Naive thymus-derived CD8-positive, alpha-beta T cell (primary cell): Measurements from ENCODE around the gene ITPKC. TPM values are rescaled to one million over a fixed set of nuclear protein-coding genes. Genes with fewer than 3 reads are reported as not detected.

Experiments used
- ATAC-seq, 2 donors: fragments of 150-1000 bp; cut with Tn5 transposase in 1 of 2; sonication (Bioruptor Pico), chemical (Tn5 transposase) in 1 of 2; 1 replicate in 1 of 2; 2 replicates in 1 of 2; pipeline ENCODE4 v1.10.0; 2021; ENCODE audit warnings: mild to moderate bottlenecking in 2 of 2, moderate library complexity in 2 of 2
- POLR2A ChIA-PET: fragments of 350-600 bp; sonication (Branson Sonifier 250); formaldehyde crosslinking; loops from one replicate; lab custom pipeline; 2021; ENCODE audit warnings: antibody characterized with exemption; lab: Charles Lee
- DNase-seq, 10 donors: peaks; one replicate each; pipeline versions ENCODE4 v3.0.0 to v3.0.0-alpha.2; 2020 to 2022
- H3K27ac Mint-ChIP-seq, 10 donors: one replicate each; pipeline ENCODE4 v1.8.0; 2020 to 2022; ENCODE audit warnings: mild to moderate bottlenecking in 10 of 10, mixed read lengths in 10 of 10, moderate library complexity in 4 of 10, inconsistent platforms in 1 of 10
- H3K27me3 Mint-ChIP-seq, 5 donors: one replicate each; pipeline ENCODE4 v1.8.0; 2021 to 2022; ENCODE audit warnings: mixed read lengths in 5 of 5
- H3K36me3 Mint-ChIP-seq, 3 donors: one replicate each; pipeline ENCODE4 v1.8.0; 2020 to 2022; ENCODE audit warnings: mixed read lengths in 3 of 3, mild to moderate bottlenecking in 2 of 3, inconsistent platforms in 1 of 3
- H3K4me1 Mint-ChIP-seq, 4 donors: one replicate each; pipeline ENCODE4 v1.8.0; 2021 to 2022; ENCODE audit warnings: mixed read lengths in 4 of 4
- H3K4me3 Mint-ChIP-seq, 10 donors: one replicate each; pipeline ENCODE4 v1.8.0; 2020 to 2022; ENCODE audit warnings: mild to moderate bottlenecking in 10 of 10, mixed read lengths in 10 of 10, moderate library complexity in 6 of 10, inconsistent platforms in 1 of 10
- H3K9me3 Mint-ChIP-seq, 9 donors: one replicate each; pipeline ENCODE4 v1.8.0; 2020 to 2022; ENCODE audit warnings: mixed read lengths in 9 of 9, mild to moderate bottlenecking in 3 of 9, inconsistent platforms in 1 of 9, moderate library complexity in 1 of 9
- polyA plus RNA-seq, 3 donors: library from polyadenylated mRNA; unstranded; fragments of 300-500 nt; fragmentation: Illumina TruSeq; gene quantifications; one replicate each; pipeline ENCODE4 v1.2.3, GENCODE V29; 2021
- total RNA-seq, 8 experiments: library from RNA in 2 of 8; stranded (reverse) in 2 of 8; gene quantifications; one replicate each; pipeline ENCODE4 v1.2.3 and lab custom pipeline; 2021 to 2026

ITPKC gene
- total and polyA plus RNA-seq, 5 experiments from 2014 or later = 2.9 to 8.1 (median 5.7) TPM

DNA sequence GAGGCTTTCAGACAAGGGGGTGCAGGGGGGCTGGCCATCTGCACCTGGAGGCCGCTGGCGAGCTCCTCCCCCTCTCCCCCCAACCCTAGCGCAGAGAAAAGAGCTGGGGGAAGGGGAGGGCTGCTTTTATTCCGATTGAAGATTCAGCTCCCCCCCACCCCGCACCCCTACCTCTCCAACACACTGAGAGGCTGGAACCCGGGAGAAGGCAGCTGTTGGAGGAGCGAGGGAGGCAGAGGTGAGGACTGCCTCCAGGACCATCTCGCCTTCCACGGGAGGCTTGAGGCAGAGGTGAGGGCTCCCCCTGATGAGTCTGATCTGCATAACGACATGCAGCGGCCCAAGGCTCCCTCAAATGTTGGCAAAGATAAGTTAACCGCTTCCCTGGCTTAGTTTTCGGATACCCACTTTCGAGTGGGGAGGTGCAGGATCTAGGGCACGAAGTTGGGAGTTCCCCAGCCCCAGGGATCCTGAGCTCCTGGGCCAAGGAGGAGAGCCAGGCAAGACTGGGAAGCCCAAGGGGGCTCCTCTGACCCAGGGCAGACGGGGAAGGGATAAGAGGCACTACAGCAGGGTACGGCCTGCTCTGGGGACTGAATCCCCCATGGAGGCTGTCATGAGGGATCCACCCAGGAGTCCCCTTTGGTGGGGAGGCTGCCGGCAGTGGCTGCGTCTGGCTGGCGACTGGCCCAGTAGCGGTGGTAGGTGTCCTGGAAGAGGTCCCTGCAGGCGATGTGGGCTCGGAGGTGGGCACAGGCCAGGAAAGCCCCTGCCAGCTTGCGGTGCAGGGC, 25.3 kb upstream of the ITPKC start:
- Mint-ChIP-seq H3K4me1 (peaks cover 2 to 7% (median 5%) of the 10 kb centered on the region in 4 donors), H3K36me3 (peaks cover 0 to 17% (median 0%) of the 10 kb centered on the region in 3 donors), H3K27ac (peak overlapping the region in 4 of 10 donors; percentile 33 to 80 (median 48)), H3K27me3 (no peaks in the 10 kb centered on the region), H3K9me3 (no peaks in the 10 kb centered on the region), H3K4me3 (peak overlapping the region in 8 of 10 donors; percentile 12 to 94 (median 62))
- POLR2A ChIA-PET = interaction anchor here (0.7 to 1.6 kb wide), 5 partner anchors 8 to 125 kb away, joined by 3 read pairs; no protein-coding TSS in a partner anchor
- ATAC-seq (no peak), DNase-seq (peak in 3 of 10 donors; percentile 12 to 16 (median 14))

DNA sequence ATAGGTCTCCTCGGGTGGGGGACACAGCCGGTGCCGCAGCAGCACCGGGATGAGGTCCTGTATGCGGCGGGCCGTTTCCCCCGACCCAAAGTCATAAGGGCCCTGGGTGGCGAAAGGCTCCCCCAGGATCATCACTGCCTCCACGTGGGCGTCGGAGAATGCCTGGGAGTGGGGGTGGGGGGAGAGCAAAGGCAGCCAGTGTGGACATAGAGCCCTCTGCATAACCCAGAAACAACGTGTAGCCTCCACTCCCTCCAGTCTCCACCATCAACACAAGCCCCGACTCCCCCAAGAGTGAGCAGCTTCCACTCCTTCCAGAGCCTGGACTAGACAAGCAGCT, 24.7 kb upstream of the ITPKC start:
- no peak for DNase-seq
- Mint-ChIP-seq H3K27me3 (no peaks in the 10 kb centered on the region), H3K27ac (peak overlapping the region in 4 of 10 donors; percentile 36 to 72 (median 64)), H3K9me3 (no peaks in the 10 kb centered on the region), H3K4me1 (peaks cover 2 to 7% (median 5%) of the 10 kb centered on the region in 4 donors), H3K4me3 (peak overlapping the region in 5 of 10 donors; percentile 9 to 62 (median 58)), H3K36me3 (peaks cover 0 to 23% (median 0%) of the 10 kb centered on the region in 3 donors)
- no peak for ATAC-seq
- POLR2A ChIA-PET = no interaction called here

DNA sequence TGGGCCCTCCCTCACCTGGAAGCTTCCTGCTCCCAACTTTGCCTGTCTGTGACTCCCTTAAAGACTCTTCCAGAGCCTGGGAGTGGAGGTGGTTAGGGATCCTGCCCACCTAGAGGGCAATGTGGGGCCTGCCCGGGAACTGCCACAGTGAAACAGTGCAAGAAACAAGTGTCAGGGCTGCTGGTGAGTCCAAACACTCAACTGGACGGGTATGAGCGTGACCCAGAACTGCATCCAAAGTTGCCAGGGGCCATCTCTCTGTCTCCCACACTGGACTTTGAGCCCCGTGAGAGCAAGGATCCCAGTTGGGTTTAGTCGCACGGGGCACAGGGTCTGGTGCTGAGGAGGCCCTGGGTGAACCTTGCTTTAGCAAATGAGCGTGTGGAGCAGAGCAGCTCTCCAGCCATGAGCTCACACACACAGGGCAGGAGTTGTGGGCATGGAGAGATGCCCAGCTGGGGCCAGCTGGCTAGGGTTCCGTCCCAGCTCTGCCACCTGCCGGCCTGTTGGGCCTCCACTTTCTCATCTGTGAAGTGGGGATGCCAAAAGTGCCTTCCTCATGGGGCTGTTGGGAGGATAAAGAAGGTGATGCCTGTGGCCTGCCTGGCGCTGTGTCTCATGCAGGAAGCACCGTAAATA, 23.6 kb upstream of the ITPKC start:
- H3K4me1 Mint-ChIP-seq = peaks cover 2 to 7% (median 5%) of the 10 kb centered on the region in 4 donors
- POLR2A ChIA-PET = no interaction called here
- peaks cover 0 to 25% (median 0%) of the 10 kb centered on the region in 3 donors for H3K36me3 Mint-ChIP-seq
- no peaks in the 10 kb centered on the region for H3K9me3 Mint-ChIP-seq
- H3K27me3 Mint-ChIP-seq = no peaks in the 10 kb centered on the region
- H3K4me3 Mint-ChIP-seq = peak overlapping the region in 1 of 10 donors; percentile 26
- ATAC-seq (no peak), DNase-seq (no peak)
- H3K27ac Mint-ChIP-seq = peak overlapping the region in 1 of 10 donors; percentile 2

DNA sequence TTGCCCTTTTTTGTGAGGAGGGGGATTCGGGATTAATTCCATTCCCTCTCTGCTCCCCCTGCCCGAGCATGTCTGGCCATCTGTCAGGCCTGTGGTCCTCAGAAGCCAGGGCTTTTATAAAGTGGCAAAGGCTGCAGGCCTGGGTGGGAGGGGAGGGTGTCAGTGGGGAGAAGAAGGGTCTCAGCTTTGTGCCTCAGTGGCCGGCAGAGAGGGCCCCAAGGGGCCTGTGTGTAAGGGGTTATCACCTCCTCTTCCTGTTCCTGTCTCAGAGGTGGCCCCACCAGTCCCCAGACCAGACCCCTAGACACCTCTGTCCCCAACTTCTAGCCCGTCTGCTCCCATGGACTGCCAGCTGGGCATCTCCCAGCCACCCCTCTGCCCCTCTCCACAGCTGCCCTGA, 23.0 kb upstream of the ITPKC start:
- H3K4me1 Mint-ChIP-seq = peaks cover 2 to 7% (median 5%) of the 10 kb centered on the region in 4 donors
- no peak overlapping the region for H3K27ac Mint-ChIP-seq
- H3K27me3 Mint-ChIP-seq = no peaks in the 10 kb centered on the region
- ATAC-seq = no peak
- H3K4me3 Mint-ChIP-seq = no peak overlapping the region
- H3K36me3 Mint-ChIP-seq = peaks cover 0 to 25% (median 0%) of the 10 kb centered on the region in 3 donors
- POLR2A ChIA-PET = no interaction called here
- no peaks in the 10 kb centered on the region for H3K9me3 Mint-ChIP-seq
- DNase-seq = no peak

DNA sequence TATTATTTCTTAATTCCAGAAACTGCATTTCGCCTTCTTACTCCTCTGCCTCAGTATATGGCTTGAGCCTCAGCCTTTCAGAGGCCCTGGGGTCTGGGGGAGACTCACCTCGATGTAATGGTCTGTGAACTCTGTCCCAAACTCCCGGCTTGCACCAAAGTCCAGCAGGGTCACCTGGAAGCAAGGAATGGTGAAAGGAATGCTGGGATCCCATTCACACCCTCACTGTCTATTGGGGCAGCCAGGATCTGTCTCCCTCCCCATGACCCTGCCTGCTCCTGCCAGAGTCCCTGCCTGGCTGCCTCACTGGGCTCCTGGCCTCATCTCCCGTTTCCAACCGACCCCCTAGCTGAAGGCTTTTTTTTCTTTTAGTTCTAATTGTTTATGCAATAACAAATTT, 21.0 kb upstream of the ITPKC start:
- Mint-ChIP-seq H3K27ac (peak overlapping the region in 1 of 10 donors; percentile 17), H3K9me3 (no peaks in the 10 kb centered on the region), H3K36me3 (peaks cover 0 to 30% (median 0%) of the 10 kb centered on the region in 3 donors), H3K4me1 (peaks cover 0 to 3% (median 2%) of the 10 kb centered on the region in 4 donors), H3K27me3 (no peaks in the 10 kb centered on the region), H3K4me3 (no peak overlapping the region)
- POLR2A ChIA-PET = no interaction called here
- ATAC-seq = no peak
- DNase-seq = no peak

DNA sequence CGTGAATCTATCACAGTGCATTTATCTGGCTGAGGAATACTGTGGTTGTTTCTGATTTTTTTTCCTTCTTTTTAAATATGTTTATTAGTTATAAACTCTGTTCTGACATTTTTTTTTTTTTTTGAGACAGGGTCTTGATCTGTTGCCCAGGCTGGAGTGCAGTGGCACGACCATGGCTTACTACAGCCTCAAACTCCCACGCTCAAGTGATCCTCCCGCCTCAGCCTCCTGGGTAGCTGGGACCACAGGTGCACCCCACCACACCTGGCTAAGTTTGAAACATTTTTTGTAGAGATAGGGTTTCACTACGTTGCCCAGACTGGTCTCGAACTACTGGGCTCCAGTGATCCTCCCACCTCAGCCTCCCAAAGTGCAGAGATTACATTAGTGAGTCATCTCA, 19.9 kb upstream of the ITPKC start:
- POLR2A ChIA-PET = interaction anchor here (0.6 to 0.8 kb wide), 2 partner anchors 14 to 17 kb away, joined by 3 to 4 read pairs; no protein-coding TSS in a partner anchor
- no peak overlapping the region for H3K27ac Mint-ChIP-seq
- peaks cover 0 to 35% (median 3%) of the 10 kb centered on the region in 3 donors for H3K36me3 Mint-ChIP-seq
- H3K4me1 Mint-ChIP-seq = peaks cover 0 to under 1% (median 0%) of the 10 kb centered on the region in 4 donors
- H3K9me3 Mint-ChIP-seq = no peaks in the 10 kb centered on the region
- no peaks in the 10 kb centered on the region for H3K27me3 Mint-ChIP-seq
- H3K4me3 Mint-ChIP-seq = no peak overlapping the region
- ATAC-seq = no peak
- DNase-seq = no peak

DNA sequence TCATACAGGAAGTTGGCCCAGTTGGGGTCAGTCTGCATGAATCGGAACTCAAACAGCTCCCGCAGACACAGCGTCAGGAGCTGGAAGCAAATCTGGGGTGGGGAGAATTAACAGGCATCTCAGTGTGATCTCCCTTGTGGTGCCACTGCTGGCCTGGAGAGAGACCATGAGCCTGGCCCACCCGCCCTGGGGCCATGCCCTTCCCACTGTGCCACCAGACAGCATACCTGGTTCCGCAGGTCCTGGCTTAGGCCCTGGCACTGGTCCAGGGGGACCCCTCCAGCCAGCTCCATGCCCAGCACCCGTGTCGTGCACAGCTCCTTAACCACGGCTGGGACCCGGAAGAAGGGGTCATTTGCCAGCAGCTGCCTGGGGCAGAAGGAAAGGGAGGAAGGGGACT, 16.8 kb upstream of the ITPKC start:
- H3K27ac Mint-ChIP-seq = no peak overlapping the region
- H3K9me3 Mint-ChIP-seq = no peaks in the 10 kb centered on the region
- H3K36me3 Mint-ChIP-seq = peaks cover 0 to 46% (median 19%) of the 10 kb centered on the region in 3 donors
- no peaks in the 10 kb centered on the region for H3K27me3 Mint-ChIP-seq
- ATAC-seq (no peak), DNase-seq (no peak)
- no peak overlapping the region for H3K4me3 Mint-ChIP-seq
- no peaks in the 10 kb centered on the region for H3K4me1 Mint-ChIP-seq
- POLR2A ChIA-PET = interaction anchor here (0.7 kb wide), 1 partner anchor 9 kb away, joined by 3 read pairs; no protein-coding TSS in a partner anchor

DNA sequence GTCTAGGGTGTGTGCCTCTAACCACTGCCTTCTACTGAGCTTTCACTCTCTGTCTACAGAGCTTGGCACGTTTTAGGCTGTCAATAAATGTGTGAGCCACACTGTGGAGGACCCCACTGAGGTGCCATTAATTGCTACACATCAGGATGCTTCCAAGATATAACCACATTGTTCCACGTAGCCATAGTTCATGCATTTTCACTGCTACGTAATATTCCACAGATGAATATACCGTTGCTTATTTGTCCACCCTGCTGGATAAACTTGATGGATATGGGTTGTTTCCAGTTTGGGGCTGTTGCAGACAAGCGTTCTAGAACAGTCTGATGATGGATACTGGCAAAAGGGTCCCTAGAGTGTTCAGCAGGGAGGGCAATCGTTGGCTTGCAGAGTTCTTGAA, 15.2 kb upstream of the ITPKC start:
- Mint-ChIP-seq H3K4me1 (peaks cover 0 to 1% (median 0%) of the 10 kb centered on the region in 4 donors), H3K9me3 (no peaks in the 10 kb centered on the region), H3K36me3 (peaks cover 0 to 53% (median 23%) of the 10 kb centered on the region in 3 donors), H3K4me3 (no peak overlapping the region), H3K27me3 (no peaks in the 10 kb centered on the region), H3K27ac (no peak overlapping the region)
- ATAC-seq (no peak), DNase-seq (no peak)
- POLR2A ChIA-PET = interaction anchor here (1.1 kb wide), 1 partner anchor 11 kb away, joined by 3 read pairs; the partner anchor contains the start of gene NUMBL

DNA sequence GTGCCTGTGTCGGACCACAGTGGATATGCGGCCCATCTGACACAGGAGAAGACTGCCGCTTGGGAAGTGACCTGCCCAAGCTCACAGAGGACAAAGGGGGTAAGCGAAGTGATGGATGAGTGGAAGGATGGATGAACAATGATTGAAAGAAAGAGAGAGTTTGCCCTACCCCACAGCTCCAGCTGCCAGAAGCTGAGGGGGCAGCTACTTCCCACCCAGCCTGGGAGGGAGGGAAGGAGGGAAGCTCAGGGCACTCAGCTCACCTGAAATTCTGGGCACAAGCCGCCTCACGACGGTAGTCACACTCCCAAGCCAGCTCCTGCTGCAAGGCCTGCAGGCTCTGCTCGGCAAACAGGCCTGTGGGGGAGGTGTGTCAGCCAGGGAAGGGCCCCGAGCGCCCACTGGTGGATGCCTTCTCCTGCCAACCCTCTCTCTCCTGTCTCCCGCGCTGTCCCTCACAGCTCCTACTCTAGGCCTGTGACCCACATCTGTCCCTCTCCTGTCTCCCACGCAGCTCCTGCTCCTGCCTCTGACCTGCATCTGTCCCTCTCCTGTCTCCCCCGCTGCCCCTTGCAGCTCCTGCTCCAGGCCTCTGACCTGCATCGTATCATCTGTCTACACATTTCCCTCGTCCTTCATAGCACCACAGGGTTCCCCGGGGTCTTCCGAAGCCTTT, 14.4 kb upstream of the ITPKC start:
- Mint-ChIP-seq H3K36me3 (peaks cover 0 to 56% (median 23%) of the 10 kb centered on the region in 3 donors), H3K4me3 (no peak overlapping the region), H3K27ac (peak overlapping the region in 4 of 10 donors; percentile 1 to 74 (median 20)), H3K9me3 (no peaks in the 10 kb centered on the region), H3K4me1 (peaks cover 0 to 2% (median under 1%) of the 10 kb centered on the region in 4 donors), H3K27me3 (no peaks in the 10 kb centered on the region)
- no peak for ATAC-seq
- POLR2A ChIA-PET = interaction anchor here (1.1 kb wide), 1 partner anchor 12 kb away, joined by 3 read pairs; the partner anchor contains the start of gene NUMBL
- no peak for DNase-seq

DNA sequence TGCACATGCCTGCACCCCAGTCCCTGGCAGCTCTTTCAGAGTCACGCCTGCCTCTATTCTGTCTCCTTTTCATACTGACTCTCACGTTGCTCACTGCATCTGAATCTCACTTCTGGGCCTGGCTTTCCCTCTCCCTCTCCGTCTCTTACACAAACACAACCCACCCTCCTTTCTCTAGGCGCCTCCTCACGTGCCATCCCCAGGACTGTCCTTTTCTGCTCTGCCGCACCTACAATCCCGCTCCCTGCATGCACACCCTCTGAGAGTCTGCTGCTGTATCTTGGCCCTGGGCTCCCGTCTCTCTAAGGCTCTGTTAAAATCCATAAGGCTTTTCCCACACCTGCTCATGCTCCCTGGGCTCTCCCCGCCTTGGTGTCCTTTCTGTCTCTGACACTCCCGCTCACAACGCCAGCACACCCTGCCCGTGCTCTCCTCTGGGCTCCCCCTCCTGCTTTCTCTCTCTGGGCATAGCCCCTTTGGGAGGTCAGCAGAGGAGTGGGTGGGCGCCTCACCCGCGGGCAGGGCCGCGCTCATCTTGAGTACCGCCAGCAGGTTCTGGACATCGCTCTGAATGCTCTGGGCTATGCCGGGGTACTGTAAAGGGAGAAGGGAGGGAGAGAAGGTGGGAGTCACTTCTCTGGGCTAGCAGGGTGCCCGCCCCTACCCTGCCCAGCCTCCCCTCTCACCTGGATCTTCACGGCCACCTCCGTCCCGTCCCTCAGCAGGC, 13.7 kb upstream of the ITPKC start:
- DNase-seq (no peak), ATAC-seq (no peak)
- H3K4me1 Mint-ChIP-seq = peaks cover 0 to 4% (median under 1%) of the 10 kb centered on the region in 4 donors
- H3K27ac Mint-ChIP-seq = peak overlapping the region in 4 of 10 donors; percentile 1 to 86 (median 40)
- no peak overlapping the region for H3K4me3 Mint-ChIP-seq
- H3K9me3 Mint-ChIP-seq = no peaks in the 10 kb centered on the region
- H3K36me3 Mint-ChIP-seq = peaks cover 0 to 60% (median 24%) of the 10 kb centered on the region in 3 donors
- no peaks in the 10 kb centered on the region for H3K27me3 Mint-ChIP-seq
- POLR2A ChIA-PET = interaction anchor here (1.1 kb wide), 1 partner anchor 12 kb away, joined by 3 read pairs; the partner anchor contains the start of gene NUMBL

DNA sequence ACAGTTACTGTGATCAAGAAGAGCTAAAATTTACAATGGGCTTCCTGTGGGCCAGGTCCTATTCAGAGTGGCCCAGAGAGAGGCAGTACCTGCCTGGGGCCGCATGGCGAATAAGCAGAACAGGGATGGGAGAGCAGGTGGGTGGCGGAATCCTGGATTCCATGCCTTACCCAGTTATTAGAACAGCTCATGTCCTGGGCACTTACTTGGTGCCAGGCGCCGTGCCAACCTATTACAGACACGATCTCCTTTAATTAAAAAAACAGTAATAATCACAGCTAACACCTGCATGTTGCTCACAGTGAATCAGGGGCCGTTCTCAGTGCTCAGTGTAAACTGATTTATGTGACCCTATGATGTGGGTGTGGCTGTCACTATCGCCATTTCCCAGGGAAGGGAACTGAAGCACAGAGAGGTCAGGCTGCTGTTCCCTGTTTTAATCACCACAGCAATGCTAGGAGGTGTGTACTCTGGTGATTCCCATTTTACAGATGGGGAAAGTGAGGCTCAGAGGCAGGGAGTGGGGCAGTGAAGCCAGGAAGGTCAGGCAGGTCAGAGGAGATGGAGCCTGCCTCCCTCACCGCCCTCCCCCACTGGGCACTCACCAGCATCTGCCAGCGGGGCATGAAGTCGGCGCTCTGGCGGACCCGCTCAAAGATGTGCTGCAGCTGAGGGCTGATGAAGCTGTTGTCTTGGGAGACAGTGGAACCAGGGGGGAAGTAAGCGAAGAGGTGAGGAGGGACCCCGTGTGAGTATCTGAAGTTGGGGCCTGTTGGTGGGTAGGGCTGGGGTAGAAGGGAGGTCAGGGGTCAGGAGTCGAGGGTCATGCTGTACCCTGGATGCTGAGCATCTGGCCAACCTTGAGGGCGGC, 12.2 kb upstream of the ITPKC start:
- no peaks in the 10 kb centered on the region for H3K27me3 Mint-ChIP-seq
- no peaks in the 10 kb centered on the region for H3K9me3 Mint-ChIP-seq
- POLR2A ChIA-PET = interaction anchor here (0.7 kb wide), 1 partner anchor 50 kb away, joined by 4 read pairs; no protein-coding TSS in a partner anchor
- peaks cover 0 to 74% (median 30%) of the 10 kb centered on the region in 3 donors for H3K36me3 Mint-ChIP-seq
- no peak overlapping the region for H3K27ac Mint-ChIP-seq
- peaks cover 1 to 4% (median 3%) of the 10 kb centered on the region in 4 donors for H3K4me1 Mint-ChIP-seq
- DNase-seq (no peak), ATAC-seq (no peak)
- H3K4me3 Mint-ChIP-seq = no peak overlapping the region
